GM21360 (cell line): Measurements from ENCODE around the gene PARP4.
"Not testable (repeated sequence)": the region's sequence is repeated elsewhere in the genome, so short reads cannot be mapped to it uniquely, and the experiment has no call there.

ENCODE experiments used
- ATAC-seq: cut with Tn5 transposase; IDR thresholded peaks from one replicate; pipeline ENCODE4 v1.9.1; 2021; ENCODE audit warnings: mild to moderate bottlenecking, moderate library complexity; ENCODE audit not compliant: unreplicated experiment

PARP4 gene

GRCh38 chr13:24512197-24512907, at the start of gene PARP4:
PARP4 (minus strand) TSS chr13:24512778; CDS start chr13:24503776, 9,002 bp downstream.
- peak; percentile 68 for ATAC-seq

DNA sequence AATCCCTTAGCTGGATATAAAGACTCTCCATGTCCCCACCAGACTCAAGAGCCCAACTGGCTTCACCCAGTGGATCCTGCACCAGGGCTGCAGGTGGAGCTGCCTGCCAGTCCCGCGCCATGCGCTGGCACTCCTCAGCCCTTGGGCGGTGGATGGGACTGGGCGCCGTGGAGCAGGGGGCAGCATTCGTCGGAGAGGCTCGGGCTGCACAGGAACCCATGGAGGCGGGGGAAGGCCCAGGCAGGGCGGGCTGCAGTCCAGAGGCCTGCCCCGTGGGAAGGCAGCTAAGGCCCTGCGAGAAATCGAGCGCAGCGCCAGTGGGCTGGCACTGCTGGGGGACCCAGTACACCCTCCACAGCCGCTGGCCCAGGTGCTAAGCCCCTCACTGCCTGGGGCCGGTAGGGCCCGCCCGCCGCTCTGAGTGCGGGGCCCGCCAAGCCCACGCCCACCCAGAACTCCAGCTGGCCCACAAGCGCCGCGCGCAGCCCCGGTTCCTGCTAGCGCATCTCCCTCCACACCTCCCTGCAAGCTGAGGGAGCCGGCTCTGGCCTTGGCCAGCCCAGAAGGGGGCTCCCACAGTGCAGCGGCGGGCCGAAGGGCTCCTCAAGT, 48.1 kb upstream of the PARP4 start:
- ATAC-seq = not testable (repeated sequence)

GRCh38 chr13:24559431-24560218, 47.0 kb upstream of the PARP4 start:
- not testable (repeated sequence) for ATAC-seq

DNA sequence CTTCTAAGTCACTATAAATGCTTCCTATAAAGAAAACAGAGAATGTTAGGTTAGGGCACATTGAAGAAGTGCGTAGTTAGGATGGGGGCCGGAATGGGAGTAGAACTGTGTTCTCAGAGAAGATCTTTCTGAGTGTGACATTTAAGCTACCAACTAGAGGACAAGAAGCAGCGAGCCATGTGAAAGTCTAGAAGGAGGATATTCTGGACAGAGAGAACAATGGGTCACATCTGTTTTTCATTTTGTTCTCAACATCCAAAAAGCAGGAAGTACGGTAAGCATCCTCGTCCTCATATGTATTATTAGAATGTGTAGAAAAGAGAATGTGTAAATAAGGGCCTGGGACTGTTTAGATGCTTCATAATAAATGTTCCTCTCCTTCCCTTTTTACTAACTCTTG, 44.5 kb upstream of the PARP4 start:
- no peak for ATAC-seq

GRCh38 chr13:24553892-24554291, 41.3 kb upstream of the PARP4 start:
- not testable (repeated sequence) for ATAC-seq

DNA sequence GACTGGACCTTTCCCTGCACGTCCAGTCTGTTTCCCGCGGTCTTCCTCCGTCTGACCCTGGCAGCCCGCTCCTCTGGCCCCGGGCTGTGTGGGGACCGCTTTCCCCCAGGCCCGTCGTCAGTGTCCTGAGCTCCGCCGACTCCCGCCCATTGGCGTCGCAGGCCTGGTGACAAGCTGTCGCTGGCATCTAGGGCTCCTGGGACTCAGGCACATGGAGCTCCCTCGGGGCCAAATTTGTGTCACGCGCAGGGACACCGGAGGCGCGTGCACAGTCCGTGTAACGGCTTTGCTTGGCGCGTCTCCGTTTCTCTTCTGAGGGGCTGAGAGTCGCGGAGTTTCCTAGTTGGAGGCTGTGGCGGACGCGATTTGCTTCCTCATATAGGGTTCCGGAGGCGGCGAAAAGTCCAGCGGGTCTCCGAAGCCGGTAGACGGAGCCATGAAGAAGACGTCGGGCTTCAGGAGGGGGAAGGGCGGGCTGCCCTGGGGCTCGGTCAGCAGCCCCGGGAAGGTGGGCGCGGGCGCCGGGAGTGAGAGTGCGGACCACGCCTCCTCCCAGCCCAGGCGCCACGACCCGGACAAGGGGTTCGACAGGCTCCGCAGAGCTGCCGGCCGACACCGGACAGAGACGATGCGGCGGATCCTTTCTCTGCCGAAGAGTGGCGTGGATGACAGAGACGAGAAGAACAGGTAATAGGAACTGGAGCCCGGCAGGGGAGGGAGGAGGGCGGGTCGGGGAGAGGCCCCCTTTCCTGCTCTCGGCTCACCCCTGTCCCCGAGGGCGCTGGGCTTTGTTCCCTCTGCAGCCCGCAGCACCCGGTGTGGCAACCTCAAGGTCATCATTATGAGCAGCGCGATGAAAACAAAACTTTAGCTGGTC, 29.1 kb upstream of the PARP4 start:
- ATAC-seq = peak; percentile 40

GRCh38 chr13:24541127-24541475, 28.5 kb upstream of the PARP4 start:
- ATAC-seq = no peak

DNA sequence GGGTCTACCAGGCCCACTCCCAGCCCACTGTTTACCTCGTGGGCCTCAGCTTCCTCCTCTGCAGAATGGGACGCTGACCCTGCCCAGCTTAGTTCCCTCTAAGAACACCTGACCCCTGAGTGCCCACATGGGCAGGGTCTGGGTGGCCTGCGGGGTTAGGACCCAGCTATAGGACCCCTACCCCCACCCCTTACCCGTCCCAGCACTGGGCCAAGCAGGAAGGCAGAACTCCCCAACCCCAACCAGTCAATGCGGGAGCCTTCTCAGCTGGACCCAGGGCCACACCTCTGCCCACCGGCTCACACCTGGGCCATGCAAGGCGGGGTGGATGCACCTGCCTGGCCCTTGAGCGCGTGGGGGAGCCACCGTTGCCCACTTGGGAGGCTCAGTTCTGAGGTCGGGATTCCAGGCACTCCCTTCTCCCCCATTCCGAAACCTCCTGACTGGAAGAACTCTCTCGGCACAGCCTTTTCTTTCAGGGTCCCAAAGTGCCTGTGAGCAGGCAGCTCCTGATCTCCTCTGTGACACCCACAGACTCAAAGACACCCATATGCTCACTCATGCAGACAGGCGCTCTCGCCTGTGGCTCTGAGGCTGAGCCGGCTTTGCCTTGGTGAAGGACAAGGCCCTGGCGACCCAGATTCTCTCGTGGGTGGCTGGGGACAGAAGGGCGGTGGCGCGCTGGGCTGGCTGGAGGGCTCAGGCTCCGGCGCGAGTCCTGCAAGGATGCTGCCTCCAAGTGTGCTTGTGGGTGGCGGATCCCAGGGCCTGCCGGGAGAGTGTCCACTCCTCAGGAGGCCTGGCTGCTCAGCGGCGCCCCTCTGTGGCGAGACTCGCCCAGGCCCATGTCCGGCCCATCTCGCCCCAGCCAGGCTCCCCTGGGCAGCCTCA, 27.9 kb upstream of the PARP4 start:
- no peak for ATAC-seq

DNA sequence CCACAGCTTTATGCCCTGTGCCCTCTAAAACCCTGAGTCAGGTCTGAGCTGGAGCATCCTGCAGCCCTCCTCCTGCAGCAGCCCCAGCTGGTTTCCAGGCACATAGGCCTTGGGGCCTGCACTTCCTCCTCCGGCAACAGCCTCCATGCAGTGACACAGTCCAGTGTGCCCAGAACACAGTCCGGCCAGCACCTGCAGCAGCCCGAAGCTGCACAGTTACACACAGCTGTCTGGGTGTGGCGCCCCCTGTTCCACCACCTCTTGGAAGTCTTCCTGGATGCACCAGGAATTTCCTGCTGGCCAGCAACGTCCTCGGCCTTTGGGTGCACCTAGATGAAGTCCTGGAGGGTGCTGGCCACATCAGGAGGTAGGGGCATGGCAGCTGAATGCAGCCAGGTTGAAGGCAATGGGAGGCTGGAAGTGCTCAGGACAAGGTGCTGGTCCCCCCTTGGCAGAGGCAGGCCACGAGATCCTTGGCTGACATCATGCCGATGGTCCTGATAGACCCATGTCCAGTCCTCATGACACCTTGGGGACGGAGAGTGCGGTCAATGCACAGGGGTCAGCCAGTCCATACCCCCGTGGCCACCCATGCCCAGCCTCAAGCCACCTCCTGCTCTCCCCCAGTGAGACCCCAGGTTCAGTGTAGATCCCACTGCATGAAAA, 27.1 kb upstream of the PARP4 start:
- no peak for ATAC-seq

DNA sequence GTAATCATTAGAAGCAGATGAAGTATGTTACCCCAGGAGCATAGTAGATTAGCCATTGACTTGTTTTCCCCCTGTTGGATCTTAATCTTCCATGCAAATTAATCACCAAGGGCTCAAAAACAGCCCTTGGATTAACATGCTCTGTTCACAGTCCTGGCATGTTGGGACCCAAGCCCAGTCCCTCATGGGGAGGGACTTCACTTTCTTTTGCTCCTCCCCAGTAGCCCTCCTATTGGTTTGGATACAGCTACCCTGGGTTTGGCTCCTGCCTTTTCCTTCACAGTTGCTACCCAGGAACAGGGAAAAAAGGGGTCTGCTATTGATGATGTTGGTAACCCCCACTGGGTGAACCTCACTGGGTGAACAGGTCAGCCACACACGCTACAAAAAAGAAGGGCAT, 16.9 kb upstream of the PARP4 start:
- ATAC-seq = no peak

- ATAC-seq = no peak
These were observed 16.3 kb upstream of the PARP4 start for GRCh38 chr13:24528816-24529398.

- no peak for ATAC-seq
These were observed 14.7 kb upstream of the PARP4 start for GRCh38 chr13:24527266-24527775.

DNA sequence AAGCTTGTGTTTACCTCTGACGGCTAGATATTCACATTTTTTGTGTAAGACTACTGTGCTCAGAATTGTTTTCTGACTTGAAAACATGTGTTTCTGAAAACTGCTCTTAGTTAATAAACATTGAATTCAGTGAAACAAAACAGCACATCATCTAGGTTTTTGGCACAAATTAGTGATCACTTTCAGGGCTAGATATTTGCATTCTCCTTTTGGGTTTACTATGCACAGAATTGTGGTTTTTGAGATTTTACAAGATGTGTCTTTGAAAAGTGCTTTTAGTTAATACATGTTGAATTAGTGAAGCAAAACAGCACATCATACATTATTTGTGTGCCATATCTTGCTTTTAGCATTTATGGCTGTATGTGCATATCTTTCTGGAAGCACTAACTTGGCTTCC, 8.2 kb upstream of the PARP4 start:
- ATAC-seq = no peak

DNA sequence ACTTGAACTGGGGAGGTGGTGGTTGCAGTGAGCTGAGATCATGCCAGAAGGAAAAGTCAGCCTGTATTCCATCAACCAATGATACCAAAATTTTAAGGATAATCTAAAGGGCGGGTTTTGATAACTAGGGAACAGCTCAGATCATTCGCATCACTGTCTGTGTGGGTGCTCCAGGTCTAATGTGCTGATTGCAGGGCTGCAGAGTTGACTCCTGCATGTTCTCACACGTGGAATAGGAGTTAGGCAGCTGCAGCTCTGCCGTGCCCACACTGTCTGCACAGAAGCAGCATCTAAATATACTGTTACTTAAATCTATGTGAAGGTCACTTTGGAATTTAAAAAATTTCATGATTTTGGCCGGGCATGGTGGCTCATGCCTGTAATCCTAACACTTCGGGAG, 4.3 kb upstream of the PARP4 start:
- no peak for ATAC-seq

DNA sequence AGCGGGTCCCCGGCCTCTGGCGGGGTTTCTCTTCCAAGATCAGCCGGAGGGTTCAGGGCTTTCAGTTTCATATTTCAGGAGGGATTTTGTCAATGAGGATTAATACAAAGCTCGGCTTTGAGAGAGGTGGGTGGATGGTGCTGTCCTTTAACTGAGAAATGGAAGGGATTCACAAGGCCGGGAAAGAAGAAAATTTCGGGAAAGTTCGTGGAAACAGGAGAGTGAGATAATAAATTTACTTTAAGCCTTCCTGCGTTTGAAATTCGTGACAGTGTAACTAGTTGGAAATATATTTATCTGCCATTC, 283 bp upstream of the PARP4 start:
- no peak for ATAC-seq

- no peak for ATAC-seq
These were observed 772 bp downstream of the PARP4 start for GRCh38 chr13:24511816-24512196.

DNA sequence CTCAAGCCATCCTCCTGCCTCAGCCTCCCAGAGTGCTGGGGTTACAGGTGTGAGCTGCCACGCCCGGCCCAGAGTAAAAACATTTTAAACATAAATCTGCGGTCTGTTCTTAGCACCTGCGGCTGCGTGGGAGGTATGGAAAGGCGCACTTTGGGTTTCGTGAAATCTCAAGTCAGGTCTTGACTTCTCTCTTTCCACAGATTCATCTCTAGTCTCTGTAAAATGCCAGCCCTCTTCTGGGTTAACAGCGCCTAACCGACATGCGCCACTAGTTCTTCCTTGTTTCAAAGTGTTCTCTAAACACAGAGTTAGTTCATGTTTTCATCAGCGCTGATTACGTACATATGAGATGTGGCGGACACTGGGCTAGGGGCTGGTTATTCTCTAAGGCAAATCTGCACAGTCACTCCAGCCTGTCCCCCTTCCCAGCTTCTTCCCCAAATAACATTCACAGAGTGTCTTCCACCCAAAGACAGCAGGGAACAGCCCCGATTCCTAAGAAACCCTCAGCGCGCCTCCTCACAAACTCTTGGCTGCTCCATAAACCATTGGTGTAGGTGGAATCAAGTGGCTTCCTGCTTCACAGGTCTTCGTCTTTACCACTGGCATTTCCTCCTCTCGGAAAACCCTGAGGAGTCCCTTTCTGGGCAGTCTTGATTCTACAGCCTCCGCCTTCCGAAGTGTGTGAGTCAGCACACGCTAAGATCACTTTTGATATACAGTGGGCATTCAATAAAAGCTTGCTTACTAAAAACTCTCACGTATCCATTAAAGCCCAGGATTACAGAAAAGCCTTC, 1.4 kb downstream of the PARP4 start:
- ATAC-seq = no peak

GRCh38 chr13:24506698-24507335, 5.8 kb downstream of the PARP4 start:
- no peak for ATAC-seq
